SU-DHL-6 (cell line): ENCODE results near the gene KLRB1.
"Not testable (repeated sequence)": the region's sequence is repeated elsewhere in the genome, so short reads cannot be mapped to it uniquely, and the experiment has no call there.

Experiments used
- H2AFZ ChIP-seq: fragments of 200-600 bp; sonication (generic); 2 replicates; pipeline ENCODE4 v1.6.1; 2014; ENCODE audit warnings: low read depth, mild to moderate bottlenecking, moderate library complexity, mixed read lengths, antibody characterized with exemption, low read length; ENCODE audit not compliant: severe bottlenecking
- H3F3A ChIP-seq: fragments of 200-600 bp; shearing (Covaris generic); 2 replicates; pipeline ENCODE4 v1.6.0; 2016; ENCODE audit warnings: antibody characterized with exemption, mild to moderate bottlenecking; ENCODE audit not compliant: insufficient read depth
- H3K27ac ChIP-seq: fragments of 200-600 bp; sonication (generic); 2 replicates; pipeline ENCODE4 v1.5.1; 2016; ENCODE audit warnings: low read depth, mild to moderate bottlenecking, low read length, moderate library complexity, mixed read lengths
- H3K27me3 ChIP-seq: fragments of 200-600 bp; sonication (generic), shearing (Covaris generic); 2 replicates; pipeline ENCODE4 v1.6.0; 2014; ENCODE audit warnings: mild to moderate bottlenecking, low read length
- H3K36me3 ChIP-seq: fragments of 200-600 bp; sonication (generic); 2 replicates; pipeline ENCODE4 v1.6.1; 2014; ENCODE audit warnings: mild to moderate bottlenecking, low read length, mixed read lengths
- H3K4me2 ChIP-seq: fragments of 300-600, 200-600 bp; shearing (Covaris generic), sonication (generic); 2 replicates; pipeline ENCODE4 v1.6.0; 2014; ENCODE audit warnings: low read length, low read depth, mild to moderate bottlenecking; ENCODE audit not compliant: poor library complexity, severe bottlenecking
- H3K4me3 ChIP-seq: fragments of 200-600 bp; sonication (generic); 2 replicates; pipeline ENCODE4 v1.5.1; 2014; ENCODE audit warnings: antibody characterized with exemption, low read length, mild to moderate bottlenecking, mixed read lengths; ENCODE audit not compliant: insufficient read depth, poor library complexity, severe bottlenecking
- H3K79me2 ChIP-seq: fragments of 200-600 bp; sonication (generic); 2 replicates; pipeline ENCODE4 v1.6.1; 2014; ENCODE audit warnings: mild to moderate bottlenecking, low read length, moderate library complexity; ENCODE audit not compliant: insufficient read depth
- H3K9ac ChIP-seq: fragments of 200-600 bp; sonication (generic); 2 replicates; pipeline ENCODE4 v1.7.0; 2014; ENCODE audit warnings: mild to moderate bottlenecking, low read length
- H3K9me2 ChIP-seq: fragments of 200-600 bp; sonication (generic); replicated peaks from 2 replicates; pipeline ENCODE4 v1.6.1; 2014; ENCODE audit warnings: low read length; ENCODE audit not compliant: insufficient read depth
- H3K9me3 ChIP-seq: fragments of 200-600 bp; sonication (generic); 2 replicates; pipeline ENCODE4 v1.6.1; 2014; ENCODE audit warnings: low read length, mixed read lengths; ENCODE audit not compliant: insufficient read depth
- H4K20me1 ChIP-seq: fragments of 200-600 bp; sonication (generic); 2 replicates; pipeline ENCODE4 v1.6.1; 2014; ENCODE audit warnings: low read depth, mild to moderate bottlenecking, antibody characterized with exemption, low read length, moderate library complexity, mixed read lengths
- CTCF ChIP-seq: fragments of 200-600 bp; sonication (generic); IDR thresholded peaks from one replicate; pipeline ENCODE4 v1.5.1; 2017; ENCODE audit warnings: antibody characterized with exemption, mild to moderate bottlenecking, low read length, moderate library complexity; ENCODE audit not compliant: insufficient read depth, poor library complexity, severe bottlenecking
- EZH2phosphoT487 ChIP-seq: fragments of 200-600 bp; sonication (generic), shearing (Covaris generic); conservative IDR thresholded peaks from 2 replicates; pipeline ENCODE4 v1.6.1; 2018; ENCODE audit warnings: mild to moderate bottlenecking, antibody characterized with exemption, low read length, moderate library complexity, mixed read lengths

The KLRB1 gene

GRCh38 chr12:9588749-9589148 lies 19.0 kb downstream of the KLRB1 start:
- Histone ChIP-seq H3K36me3 (no peaks in the 10 kb centered on the region), H3K4me2 (no peak overlapping the region), H3K79me2 (no peaks in the 10 kb centered on the region), H2AFZ (no peak overlapping the region), H4K20me1 (no peaks in the 10 kb centered on the region), H3F3A (no peaks in the 10 kb centered on the region), H3K9ac (no peak overlapping the region), H3K9me3 (no peaks in the 10 kb centered on the region), H3K4me3 (no peak overlapping the region), H3K27ac (no peak overlapping the region), H3K9me2 (no peaks in the 10 kb centered on the region), H3K27me3 (no peaks in the 10 kb centered on the region)
- TF ChIP-seq CTCF (no peak), EZH2phosphoT487 (no peak)

- Histone ChIP-seq H3F3A (no peaks in the 10 kb centered on the region), H3K9ac (no peak overlapping the region), H3K27me3 (no peaks in the 10 kb centered on the region), H2AFZ (no peak overlapping the region), H3K9me2 (no peaks in the 10 kb centered on the region), H3K4me3 (no peak overlapping the region), H3K27ac (no peak overlapping the region), H4K20me1 (no peaks in the 10 kb centered on the region), H3K9me3 (no peaks in the 10 kb centered on the region), H3K4me2 (no peak overlapping the region), H3K36me3 (no peaks in the 10 kb centered on the region), H3K79me2 (no peaks in the 10 kb centered on the region)
- TF ChIP-seq EZH2phosphoT487: no peak
- TF ChIP-seq CTCF: no peak
Measured at GRCh38 chr12:9587987-9588600, 19.6 kb downstream of the KLRB1 start.

GRCh38 chr12:9577729-9578128 lies 30.0 kb downstream of the KLRB1 start:
- H3K9ac ChIP-seq: not testable (repeated sequence)

GRCh38 chr12:9567151-9567550 lies 40.6 kb downstream of the KLRB1 start:
- H3K79me2 ChIP-seq, H3K9me3 ChIP-seq, H3K9ac ChIP-seq, H2AFZ ChIP-seq, H3K4me3 ChIP-seq, H3K27me3 ChIP-seq, H4K20me1 ChIP-seq, H3F3A ChIP-seq, H3K27ac ChIP-seq, H3K36me3 ChIP-seq, H3K9me2 ChIP-seq, H3K4me2 ChIP-seq: not testable (repeated sequence)

More at GRCh38 chr12:9577729-9578128, 30.0 kb downstream of the KLRB1 start:
- H4K20me1 ChIP-seq, H3K4me3 ChIP-seq, H3F3A ChIP-seq, H3K27me3 ChIP-seq, H3K27ac ChIP-seq, H3K79me2 ChIP-seq, H3K36me3 ChIP-seq, H3K9me2 ChIP-seq, H3K9me3 ChIP-seq, H3K4me2 ChIP-seq, H2AFZ ChIP-seq: not testable (repeated sequence)

GRCh38 chr12:9566113-9566512 lies 41.6 kb downstream of the KLRB1 start:
- not testable (repeated sequence) for H3K9ac ChIP-seq, H3K36me3 ChIP-seq, H3K79me2 ChIP-seq, H3K4me2 ChIP-seq, H3K9me3 ChIP-seq, H4K20me1 ChIP-seq, H3K9me2 ChIP-seq, H3K4me3 ChIP-seq, H2AFZ ChIP-seq, H3F3A ChIP-seq, H3K27me3 ChIP-seq, H3K27ac ChIP-seq

- H3K9me2 ChIP-seq, H2AFZ ChIP-seq, H4K20me1 ChIP-seq, H3K9ac ChIP-seq, H3K4me3 ChIP-seq, H3K27me3 ChIP-seq, H3K9me3 ChIP-seq, H3K79me2 ChIP-seq, H3K4me2 ChIP-seq, H3F3A ChIP-seq, H3K36me3 ChIP-seq, H3K27ac ChIP-seq: not testable (repeated sequence)
Measured at GRCh38 chr12:9564418-9564817, 43.3 kb downstream of the KLRB1 start.
